GM19025 (cell line): ENCODE data around the gene ARID3C.

Source experiments
- ATAC-seq: cut with Tn5 transposase; IDR thresholded peaks from one replicate; pipeline ENCODE4 v1.9.1; 2021; ENCODE audit warnings: mild to moderate bottlenecking, low read depth, moderate library complexity; ENCODE audit not compliant: unreplicated experiment

The ARID3C gene

GRCh38 chr9:34579808-34580163 is 49.1 kb downstream of the ARID3C start:
- ATAC-seq: no peak

GRCh38 chr9:34579104-34579807 is 49.6 kb downstream of the ARID3C start:
- no peak for ATAC-seq

- ATAC-seq: no peak
Observed at GRCh38 chr9:34578241-34579103, 50.4 kb downstream of the ARID3C start.

DNA sequence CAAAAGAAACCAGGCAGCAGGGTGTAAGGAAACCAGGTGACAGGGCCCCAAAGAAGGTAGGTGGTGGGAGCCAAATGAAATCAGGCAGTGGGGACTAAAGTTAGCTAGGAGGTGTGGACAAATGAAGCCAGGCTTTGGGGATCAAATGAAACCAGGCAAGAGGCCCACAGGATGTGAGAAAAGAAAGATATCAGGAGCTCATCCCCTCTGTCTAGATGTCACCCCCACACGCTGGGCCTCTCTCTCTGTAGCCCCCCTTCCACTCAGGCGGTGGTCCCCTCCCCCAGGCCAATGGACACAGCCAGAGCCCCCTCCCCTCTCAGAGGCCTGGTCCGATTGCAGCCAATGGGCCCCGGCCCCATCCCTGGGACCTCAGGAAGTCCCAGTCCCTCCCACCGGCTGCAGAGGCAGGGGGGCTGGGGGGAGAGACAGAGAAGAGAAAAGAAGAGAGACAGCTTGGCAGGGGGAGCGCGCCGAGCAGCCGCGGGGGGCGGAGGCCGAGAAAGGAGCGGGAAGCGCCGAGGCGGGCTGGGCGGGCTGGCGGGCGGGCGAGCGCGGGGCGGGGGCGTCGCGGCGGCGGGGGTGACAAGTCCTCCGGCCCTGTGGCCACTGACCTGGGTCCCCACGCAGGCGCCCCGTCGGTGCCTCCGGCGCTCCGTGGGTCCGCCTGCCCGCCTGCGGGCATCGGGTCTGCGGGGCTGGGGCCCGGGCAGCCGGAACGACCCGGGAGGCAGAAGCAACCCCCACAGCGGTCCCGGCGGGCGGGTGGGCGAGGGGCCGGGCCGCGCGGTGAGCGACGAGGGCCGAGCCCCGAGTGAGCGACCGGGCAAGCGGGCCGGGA is 51.2 kb downstream of the ARID3C start:
- no peak for ATAC-seq

- ATAC-seq: no peak
Observed at GRCh38 chr9:34576597-34577399, 52.1 kb downstream of the ARID3C start.

DNA sequence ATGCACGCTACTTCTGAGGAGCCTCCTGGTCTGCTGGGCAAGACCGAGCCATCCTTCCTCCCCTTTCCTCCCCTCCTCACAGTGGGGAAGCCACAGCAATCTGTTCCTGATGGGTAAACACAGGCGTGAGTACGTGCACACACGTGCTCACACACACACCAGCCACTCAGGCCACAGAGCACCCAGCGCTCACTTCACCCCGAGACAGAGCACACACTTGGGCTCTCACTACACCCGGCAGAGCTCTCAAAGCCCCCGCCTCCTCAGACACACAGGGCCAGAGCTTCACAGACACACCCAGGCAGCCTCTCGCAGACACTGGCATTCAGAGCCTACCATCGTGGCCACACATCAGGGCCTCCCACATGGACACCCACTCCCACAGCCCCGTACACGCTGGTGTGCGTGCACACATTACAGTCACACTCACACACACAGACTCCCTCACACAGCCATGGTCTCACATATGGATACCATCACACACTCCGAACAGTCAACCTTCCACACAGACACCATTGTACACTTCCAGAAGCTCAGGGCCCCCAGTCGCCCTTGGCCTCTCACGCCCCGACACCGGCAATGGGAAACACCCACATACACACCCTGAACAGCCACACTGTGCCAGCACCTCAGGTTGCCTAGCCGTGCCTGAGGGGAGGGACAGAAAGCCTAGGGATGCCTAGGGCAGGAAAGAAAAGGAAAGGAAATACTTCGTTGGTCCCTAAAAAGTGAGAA is 52.8 kb downstream of the ARID3C start:
- no peak for ATAC-seq

DNA sequence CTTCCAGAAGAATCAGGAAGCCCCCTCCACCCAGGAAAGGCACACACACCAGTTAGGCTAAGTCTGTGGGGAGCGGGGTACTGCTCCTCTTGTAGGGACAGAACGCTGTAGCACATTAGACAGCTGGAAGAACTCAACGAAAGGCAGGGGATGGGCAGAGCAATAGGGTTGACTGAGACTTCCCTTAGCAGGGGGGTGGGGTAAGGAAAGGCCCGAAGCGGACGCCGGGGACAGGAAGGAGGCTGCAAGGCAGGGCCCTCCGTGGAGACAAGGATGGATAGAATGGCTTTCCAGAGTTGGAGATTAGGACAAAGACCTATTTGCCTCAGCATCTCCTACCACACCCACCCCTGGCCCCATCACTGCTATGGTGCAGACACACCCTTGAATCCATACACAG is 53.6 kb downstream of the ARID3C start:
- ATAC-seq: no peak

GRCh38 chr9:34574571-34574970 is 54.3 kb downstream of the ARID3C start:
- no peak for ATAC-seq

DNA sequence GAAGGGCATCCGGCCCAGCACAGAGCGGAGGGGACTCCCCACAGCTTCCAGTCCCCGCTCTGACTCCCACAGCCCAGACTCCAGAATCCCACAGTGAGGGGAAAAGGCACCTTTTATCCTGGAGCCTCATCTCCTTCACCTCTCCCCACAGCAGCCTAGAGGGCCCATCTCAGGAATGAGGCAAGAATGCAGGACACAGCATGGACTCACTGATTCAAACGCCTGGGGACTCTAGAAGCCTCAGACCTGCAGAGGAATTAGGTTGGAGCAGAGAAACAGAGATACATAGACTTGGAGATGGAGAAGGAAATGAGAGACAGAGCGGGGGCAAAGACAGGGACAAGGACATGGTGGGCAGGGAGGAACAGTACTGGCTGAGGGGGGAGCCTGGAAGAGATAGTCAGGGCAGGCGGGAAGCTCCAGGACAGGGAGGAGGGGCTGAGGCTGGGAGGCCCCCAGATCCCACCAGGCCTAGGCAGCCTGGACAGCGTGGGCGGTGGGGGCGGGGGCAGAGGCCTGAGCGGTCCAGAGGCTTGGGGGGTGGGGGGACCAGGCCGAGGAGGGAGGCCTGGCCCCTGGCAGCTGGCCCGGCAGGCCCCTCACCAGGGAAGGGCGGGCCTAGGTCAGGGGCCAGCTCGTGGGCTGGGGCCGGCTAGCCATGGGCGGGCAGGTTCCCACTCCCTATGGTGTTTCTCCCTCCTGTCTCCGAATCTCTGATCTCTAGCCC is 55.1 kb downstream of the ARID3C start:
- ATAC-seq: no peak

- no peak for ATAC-seq
Observed at GRCh38 chr9:34572628-34573027, 56.2 kb downstream of the ARID3C start.

GRCh38 chr9:34572092-34572491 is 56.8 kb downstream of the ARID3C start:
- no peak for ATAC-seq

GRCh38 chr9:34571481-34571810 is 57.4 kb downstream of the ARID3C start:
- ATAC-seq: no peak
